ENCODE data around the gene EBF3.

EBF3 gene

GRCh38 chr10:129970465-129971364 lies 6.6 kb upstream of the EBF3 start:
- no peak for DNase-seq (ENCODE audit: insufficient read length)
- FAIRE-seq = no peak
- TF ChIP-seq TAF1 (IDR thresholded peaks at IDR 0.05; ENCODE audit: borderline replicate concordance, low read depth, low read length) (no peak), POLR2A (IDR thresholded peaks at IDR 0.05; ENCODE audit: low read depth, low read length) (no peak), POLR2AphosphoS5 (IDR thresholded peaks at IDR 0.05; ENCODE audit: low read depth, low read length) (no peak)

GRCh38 chr10:129969911-129970464 lies 5.9 kb upstream of the EBF3 start:
- DNase-seq (ENCODE audit: insufficient read length) (no peak), FAIRE-seq (no peak)
- no peak for TF ChIP-seq TAF1 (IDR thresholded peaks at IDR 0.05; ENCODE audit: borderline replicate concordance, low read depth, low read length)
- no peak for TF ChIP-seq POLR2A (IDR thresholded peaks at IDR 0.05; ENCODE audit: low read depth, low read length)

GRCh38 chr10:129969184-129969910 lies 5.3 kb upstream of the EBF3 start:
- FAIRE-seq (no peak), DNase-seq (ENCODE audit: insufficient read length) (no peak)
- TF ChIP-seq TAF1 (IDR thresholded peaks at IDR 0.05; ENCODE audit: borderline replicate concordance, low read depth, low read length) (no peak), POLR2AphosphoS5 (IDR thresholded peaks at IDR 0.05; ENCODE audit: low read depth, low read length) (no peak), POLR2A (IDR thresholded peaks at IDR 0.05; ENCODE audit: low read depth, low read length) (no peak)

GRCh38 chr10:129968853-129969183 lies 4.7 kb upstream of the EBF3 start:
- FAIRE-seq = no peak

GRCh38 chr10:129968020-129968852 lies 4.2 kb upstream of the EBF3 start:
- no peak for TF ChIP-seq TAF1 (IDR thresholded peaks at IDR 0.05; ENCODE audit: borderline replicate concordance, low read depth, low read length)
- TF ChIP-seq POLR2A (IDR thresholded peaks at IDR 0.05; ENCODE audit: low read depth, low read length) = no peak
- no peak for TF ChIP-seq POLR2AphosphoS5 (IDR thresholded peaks at IDR 0.05; ENCODE audit: low read depth, low read length)
- FAIRE-seq (no peak), DNase-seq (ENCODE audit: insufficient read length) (no peak)

More at GRCh38 chr10:129968853-129969183, 4.7 kb upstream of the EBF3 start:
- DNase-seq (ENCODE audit: insufficient read length) = no peak
- TF ChIP-seq POLR2AphosphoS5 (IDR thresholded peaks at IDR 0.05; ENCODE audit: low read depth, low read length) (no peak), TAF1 (IDR thresholded peaks at IDR 0.05; ENCODE audit: borderline replicate concordance, low read depth, low read length) (no peak), POLR2A (IDR thresholded peaks at IDR 0.05; ENCODE audit: low read depth, low read length) (no peak)

GRCh38 chr10:129967579-129968019 lies 3.5 kb upstream of the EBF3 start:
- FAIRE-seq (no peak), DNase-seq (ENCODE audit: insufficient read length) (no peak)
- TF ChIP-seq POLR2AphosphoS5 (IDR thresholded peaks at IDR 0.05; ENCODE audit: low read depth, low read length) = no peak

- FAIRE-seq = no peak
- no peak for TF ChIP-seq POLR2AphosphoS5 (IDR thresholded peaks at IDR 0.05; ENCODE audit: low read depth, low read length)
- no peak for TF ChIP-seq TAF1 (IDR thresholded peaks at IDR 0.05; ENCODE audit: borderline replicate concordance, low read depth, low read length)
- TF ChIP-seq POLR2A (IDR thresholded peaks at IDR 0.05; ENCODE audit: low read depth, low read length) = no peak
- no peak for DNase-seq (ENCODE audit: insufficient read length)
Measured at GRCh38 chr10:129966889-129967578, 3.0 kb upstream of the EBF3 start.

- DNase-seq (ENCODE audit: insufficient read length) = no peak
- no peak for FAIRE-seq
- TF ChIP-seq TAF1 (IDR thresholded peaks at IDR 0.05; ENCODE audit: borderline replicate concordance, low read depth, low read length) (no peak), POLR2AphosphoS5 (IDR thresholded peaks at IDR 0.05; ENCODE audit: low read depth, low read length) (no peak), POLR2A (IDR thresholded peaks at IDR 0.05; ENCODE audit: low read depth, low read length) (no peak)
Measured at GRCh38 chr10:129966370-129966888, 2.4 kb upstream of the EBF3 start.

GRCh38 chr10:129965959-129966358 lies 1.9 kb upstream of the EBF3 start:
- DNase-seq (ENCODE audit: insufficient read length) = no peak
- no peak for FAIRE-seq
- TF ChIP-seq POLR2A (IDR thresholded peaks at IDR 0.05; ENCODE audit: low read depth, low read length) (no peak), TAF1 (IDR thresholded peaks at IDR 0.05; ENCODE audit: borderline replicate concordance, low read depth, low read length) (no peak), POLR2AphosphoS5 (IDR thresholded peaks at IDR 0.05; ENCODE audit: low read depth, low read length) (no peak)

- no peak for FAIRE-seq
Measured at GRCh38 chr10:129965425-129965808, 1.3 kb upstream of the EBF3 start.

More at GRCh38 chr10:129965425-129965808, 1.3 kb upstream of the EBF3 start:
- DNase-seq (ENCODE audit: insufficient read length) = no peak
- no peak for TF ChIP-seq TAF1 (IDR thresholded peaks at IDR 0.05; ENCODE audit: borderline replicate concordance, low read depth, low read length)

All from GM12892 (cell line).